ENCODE results near the gene ITPKA.

ITPKA gene

DNA sequence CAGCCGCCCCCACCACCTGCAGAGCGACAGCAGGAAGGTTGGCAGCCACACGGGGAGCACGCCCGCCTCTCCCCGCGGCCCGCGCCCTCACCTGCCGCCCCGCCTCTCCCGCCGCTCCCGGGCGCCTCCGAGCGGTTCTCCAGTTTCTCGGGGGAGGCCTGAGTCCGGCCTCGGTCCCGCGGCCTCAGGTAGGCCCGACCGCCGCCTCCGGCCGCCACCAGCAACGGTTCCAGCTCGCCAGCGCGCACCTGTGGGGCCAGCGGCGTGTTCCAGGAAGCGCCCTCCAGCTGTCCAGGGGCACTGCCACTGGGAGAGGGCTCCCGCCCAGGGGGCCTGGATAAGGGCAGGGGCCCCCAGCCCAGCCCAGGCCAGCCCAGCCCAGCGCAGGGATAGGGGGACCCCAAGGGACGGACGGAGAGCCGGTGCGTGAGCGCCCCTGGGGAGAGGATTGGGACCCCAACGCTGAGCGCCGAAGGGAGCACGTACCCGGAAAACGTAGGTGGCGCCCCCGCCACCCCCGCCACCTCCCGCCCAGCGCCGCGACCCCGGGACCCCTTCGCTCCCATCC lies 17.7 kb downstream of the ITPKA start:
- no peak for DNase-seq (ENCODE audit: low read depth in 2 of 2)

DNA sequence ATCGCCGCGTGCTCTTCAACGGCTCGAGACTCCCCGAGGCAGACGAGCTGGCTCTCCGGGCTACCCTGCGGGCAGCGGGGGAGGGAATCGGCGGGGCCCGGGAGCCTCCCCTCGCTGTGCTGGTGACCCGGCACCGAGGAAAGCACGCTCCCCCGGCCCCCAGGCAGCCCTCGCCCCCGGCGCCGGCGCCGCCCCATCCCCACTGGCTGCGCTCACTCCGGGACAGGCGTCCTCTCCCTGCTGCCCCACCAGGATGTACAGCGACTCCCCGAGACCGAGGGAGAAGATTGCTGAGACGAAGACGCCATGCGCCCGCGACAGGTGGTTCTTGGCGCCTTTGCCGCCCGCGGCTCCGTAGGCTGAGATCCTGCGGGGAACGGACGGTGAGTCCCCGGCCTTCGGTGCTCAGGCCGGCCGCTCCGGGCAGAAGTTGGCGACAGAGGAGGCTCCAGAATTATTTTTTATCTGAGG lies 18.3 kb downstream of the ITPKA start:
- no peak for DNase-seq (ENCODE audit: low read depth in 2 of 2)

DNA sequence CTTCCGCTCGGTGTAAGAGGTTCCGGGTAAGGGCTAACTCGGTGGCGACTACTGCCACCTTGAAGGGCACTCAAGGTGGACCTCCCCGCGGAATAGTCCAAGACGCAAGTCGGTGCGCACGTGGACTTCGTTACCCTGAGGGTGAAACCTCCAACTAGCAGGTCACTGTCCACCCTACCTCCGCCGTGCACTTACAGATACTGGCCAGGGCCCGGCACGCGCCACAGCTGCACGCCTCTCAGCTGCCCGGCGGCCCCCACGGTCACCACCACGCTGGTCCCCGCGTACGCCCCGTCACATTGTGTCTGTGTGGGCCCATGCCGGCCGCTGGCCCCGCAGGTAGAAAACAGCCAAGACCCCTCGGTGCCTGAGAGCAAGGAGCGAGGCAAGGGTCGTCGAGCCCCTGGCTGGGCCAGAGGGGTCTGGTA lies 18.9 kb downstream of the ITPKA start:
- DNase-seq (ENCODE audit: low read depth in 2 of 2), result no peak

DNA sequence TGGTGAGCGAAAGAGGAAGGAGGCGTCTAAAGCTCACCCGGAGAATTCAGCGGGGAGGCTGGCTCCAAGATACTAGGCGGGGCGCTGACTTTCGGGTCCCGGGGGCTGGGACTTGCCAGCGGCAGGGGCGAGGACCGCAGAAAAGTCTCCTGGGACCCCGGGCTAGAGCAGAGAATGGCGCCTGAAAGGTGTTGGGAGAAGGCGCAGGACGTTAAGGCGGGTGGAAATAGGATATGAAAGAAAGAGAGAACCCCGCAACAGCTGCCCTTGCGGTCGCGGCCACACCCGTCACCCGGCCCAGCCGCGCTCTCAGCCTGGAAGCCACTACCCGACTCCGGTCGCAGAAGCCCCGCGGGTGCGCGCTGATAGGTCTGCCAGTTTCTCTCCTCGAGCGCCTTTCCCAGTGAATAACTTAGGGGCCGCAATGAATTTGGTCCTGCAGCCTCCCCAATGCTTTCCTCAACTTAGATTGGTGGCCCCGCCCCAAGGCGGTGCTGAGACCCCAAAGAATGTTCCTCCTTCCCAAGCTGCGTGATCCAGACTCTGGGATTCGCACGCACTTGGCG lies 19.3 kb downstream of the ITPKA start:
- no peak for DNase-seq (ENCODE audit: low read depth in 2 of 2)

DNA sequence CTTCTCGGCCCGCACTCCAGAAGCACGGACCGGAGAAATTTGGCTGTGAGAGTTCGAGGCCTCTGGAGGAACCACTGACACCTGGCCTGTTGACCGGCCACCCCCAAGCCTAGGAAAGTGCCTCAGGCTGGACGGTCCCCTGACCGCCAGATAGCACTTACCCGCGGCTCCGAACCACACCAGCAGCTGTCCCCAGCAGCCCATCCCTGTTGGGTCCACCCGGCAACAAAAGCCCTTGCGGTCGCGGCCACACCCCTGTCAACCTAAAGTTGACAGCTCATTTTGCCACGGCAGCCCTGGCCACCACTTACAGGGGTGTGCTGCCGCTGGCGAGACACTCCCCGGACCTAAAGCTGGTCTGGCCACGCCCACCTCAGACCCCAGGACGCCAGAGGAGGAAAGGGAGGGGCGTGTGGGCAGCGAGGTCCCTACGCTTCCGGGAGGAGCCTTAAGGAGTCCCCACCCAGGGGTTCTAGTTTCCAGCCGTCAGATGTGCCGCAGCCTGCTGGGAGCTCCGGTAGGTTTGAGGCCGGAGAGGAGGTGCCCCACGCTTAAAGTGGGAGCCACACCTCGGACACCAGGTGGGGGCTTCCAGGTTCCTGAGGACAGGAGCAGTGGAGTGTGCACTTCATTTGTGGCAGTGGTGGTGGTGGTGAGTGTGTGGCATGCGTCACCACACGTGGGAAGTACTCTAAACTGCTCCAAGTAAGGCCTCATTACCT lies 20.0 kb downstream of the ITPKA start, which contains the start of gene LTK:
Gene LTK, minus strand, starts transcription at position 322 of the 722 bp plus-strand sequence. Its CDS starts 118 bp downstream, at position 204.
- DNase-seq (ENCODE audit: low read depth in 2 of 2), result no peak

DNA sequence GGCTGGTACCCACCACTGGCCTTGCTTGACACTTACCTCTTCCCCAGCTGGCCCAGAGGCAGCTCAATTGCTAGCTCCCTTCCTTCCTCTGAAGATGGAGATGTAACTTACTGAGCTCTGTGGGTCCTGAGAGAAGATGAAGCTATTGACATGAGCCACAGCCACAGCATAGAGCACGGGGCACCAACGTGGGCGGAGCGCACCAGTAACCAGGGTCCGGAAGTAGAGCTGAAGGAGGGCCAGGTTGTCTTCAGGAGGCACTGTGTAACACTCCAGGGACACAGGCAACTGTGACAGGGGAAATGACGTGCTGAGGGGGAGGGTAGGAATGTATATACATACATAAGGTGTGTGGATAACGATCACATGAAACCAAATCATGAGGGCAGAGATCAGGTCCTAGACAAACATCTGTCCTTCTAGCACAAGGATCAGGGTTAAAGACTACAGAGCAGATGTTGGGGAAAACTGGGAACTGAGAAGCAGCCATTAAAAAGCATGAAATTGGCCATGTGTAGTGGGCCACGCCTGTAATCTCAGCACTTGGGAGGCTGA lies 24.3 kb downstream of the ITPKA start:
- DNase-seq (ENCODE audit: low read depth in 2 of 2), result no peak

DNA sequence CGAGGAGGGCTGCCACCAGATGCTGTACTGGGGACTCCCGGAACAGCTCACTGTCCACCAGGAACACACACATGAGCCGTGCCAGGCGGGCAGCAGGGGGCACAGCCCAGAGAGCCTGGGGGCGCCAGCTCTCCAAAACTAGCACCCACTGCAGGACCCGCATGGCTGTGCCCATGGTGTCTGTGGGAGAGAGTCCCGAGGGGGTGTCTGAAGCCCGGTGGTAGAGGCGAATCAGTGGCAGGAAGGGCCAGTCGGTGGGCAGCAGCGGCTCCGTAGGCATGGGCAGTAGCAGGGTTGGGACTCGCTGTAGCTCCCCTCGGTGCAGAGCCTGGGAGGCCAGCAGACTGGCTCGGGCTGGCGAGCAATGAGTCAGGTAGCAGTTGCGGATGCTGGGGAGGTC lies 27.0 kb downstream of the ITPKA start:
- no peak for DNase-seq (ENCODE audit: low read depth in 2 of 2)

DNA sequence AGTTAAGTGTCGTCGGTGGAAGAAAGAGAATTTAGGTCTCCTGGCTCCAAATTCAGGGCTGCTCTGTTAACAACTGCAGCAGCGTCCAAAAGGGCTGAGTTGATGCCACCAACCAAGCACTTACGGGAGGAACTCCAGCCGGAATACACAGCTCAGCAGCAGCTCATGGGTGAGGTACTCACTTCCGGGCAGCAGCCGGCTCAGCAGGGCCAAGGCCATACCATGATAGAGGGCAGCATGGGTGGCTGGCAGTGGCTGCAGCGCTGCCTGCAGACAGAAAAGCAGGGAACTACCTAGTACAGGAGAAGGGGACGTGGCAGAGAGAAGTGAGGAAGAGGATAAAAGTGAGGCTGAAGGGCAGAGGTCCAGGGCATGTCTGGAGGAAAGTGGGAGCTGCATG lies 27.9 kb downstream of the ITPKA start:
- DNase-seq (ENCODE audit: low read depth in 2 of 2), result no peak

DNA sequence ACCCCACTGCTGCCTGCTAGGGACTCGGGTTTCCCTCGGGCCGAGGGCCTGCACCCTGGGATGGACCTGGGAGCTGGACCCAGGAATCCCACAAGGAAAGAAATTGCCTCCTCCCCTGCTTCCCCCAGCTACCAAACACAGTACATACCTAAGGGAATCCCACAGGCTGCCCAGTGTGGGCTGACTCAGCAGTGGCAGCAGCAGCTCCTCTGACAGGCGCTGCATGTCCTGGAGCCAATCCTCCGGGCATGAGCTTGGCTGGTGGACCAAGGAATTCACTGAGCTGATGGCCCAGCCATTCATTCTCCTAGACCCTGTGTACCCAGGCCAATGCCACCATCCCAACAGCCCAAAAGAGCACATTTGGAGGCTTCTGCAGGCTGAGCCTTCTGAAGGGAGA lies 29.4 kb downstream of the ITPKA start:
- no peak for DNase-seq (ENCODE audit: low read depth in 2 of 2)

DNA sequence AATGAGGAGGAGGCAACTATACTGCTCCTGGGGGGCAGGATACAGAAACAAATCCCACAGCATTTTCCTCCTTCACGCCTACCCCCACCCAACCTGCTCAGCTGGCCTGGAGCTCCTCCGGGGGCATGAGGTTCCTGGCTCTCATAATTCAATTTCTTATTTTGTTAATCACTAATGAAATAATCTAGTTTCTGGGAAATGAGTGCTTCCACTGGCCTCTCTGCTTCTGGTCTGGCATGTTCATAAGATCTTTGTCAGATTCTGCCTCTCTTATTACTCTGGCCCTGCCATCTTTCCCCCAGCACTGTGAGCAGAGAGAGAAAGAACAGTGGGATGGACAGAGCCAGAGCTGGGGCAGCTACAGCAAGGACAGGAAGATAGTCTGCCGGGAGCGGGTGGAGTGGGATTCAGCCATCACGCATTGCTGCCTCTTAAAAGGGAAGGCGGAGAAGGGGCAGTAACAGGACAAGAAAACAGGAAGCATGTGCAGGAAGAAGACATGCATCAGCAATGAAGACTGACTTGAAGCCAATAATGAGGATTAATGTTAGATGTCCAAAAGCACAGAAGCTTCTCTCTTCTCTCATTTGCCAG lies 36.8 kb downstream of the ITPKA start:
- DNase-seq (ENCODE audit: low read depth in 2 of 2), result no peak

DNA sequence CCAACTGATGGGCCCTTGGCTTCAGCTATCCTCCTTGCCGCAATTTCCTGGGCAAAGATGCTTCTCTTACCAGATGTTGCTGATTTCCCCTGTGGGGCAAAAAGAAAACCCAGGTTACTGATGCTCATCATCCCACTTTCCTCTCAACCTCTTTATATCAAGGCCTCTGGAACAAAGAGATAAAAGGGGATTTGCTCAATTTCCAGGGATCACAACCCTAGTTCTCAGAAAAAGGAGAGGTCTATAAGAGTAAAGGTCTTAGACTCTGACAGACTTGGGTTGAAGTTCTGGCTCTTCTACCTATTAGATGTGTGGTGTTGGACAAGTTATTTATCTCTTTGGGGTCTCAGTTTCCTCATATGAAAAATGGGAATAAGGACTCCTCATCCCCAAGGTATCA lies 41.9 kb downstream of the ITPKA start:
- DNase-seq (ENCODE audit: low read depth in 2 of 2), result no peak

DNA sequence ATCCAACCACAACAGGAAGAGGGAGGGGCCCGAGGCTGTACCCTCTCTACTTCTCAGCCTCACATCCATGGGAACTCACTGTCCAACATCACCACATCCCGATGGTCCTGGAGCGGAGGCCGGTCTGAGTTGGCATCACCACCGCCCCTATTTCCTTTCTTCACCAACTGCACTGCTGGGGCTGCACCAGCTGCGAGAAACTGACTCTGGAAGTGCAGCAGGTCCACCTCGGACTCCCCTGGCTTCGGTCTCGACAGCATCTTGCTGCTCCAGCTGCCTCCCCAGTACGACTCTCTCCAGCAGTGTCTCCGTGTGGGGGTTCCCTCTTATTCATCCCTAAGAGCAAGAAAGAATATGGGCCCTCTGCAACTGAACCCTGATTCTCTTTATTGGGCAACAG lies 43.2 kb downstream of the ITPKA start:
- DNase-seq (ENCODE audit: low read depth in 2 of 2), result no peak

DNA sequence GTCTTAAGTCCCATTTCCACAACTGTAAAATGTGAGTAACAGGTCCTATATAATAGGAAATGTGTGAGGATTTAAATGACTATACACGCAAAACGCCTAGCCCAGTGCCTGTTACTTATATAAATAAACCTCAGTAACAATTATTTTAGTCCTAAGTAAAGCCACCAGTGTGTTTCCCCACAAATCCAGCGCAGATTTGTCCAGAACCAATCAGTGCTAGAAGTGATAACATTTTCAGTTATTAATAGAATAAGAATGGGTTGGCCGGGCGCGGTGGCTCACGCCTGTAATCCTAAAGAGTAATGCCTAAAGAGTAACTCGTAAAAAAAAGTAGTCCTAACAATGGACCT lies 49.8 kb downstream of the ITPKA start:
- DNase-seq (ENCODE audit: low read depth in 2 of 2), result no peak

DNA sequence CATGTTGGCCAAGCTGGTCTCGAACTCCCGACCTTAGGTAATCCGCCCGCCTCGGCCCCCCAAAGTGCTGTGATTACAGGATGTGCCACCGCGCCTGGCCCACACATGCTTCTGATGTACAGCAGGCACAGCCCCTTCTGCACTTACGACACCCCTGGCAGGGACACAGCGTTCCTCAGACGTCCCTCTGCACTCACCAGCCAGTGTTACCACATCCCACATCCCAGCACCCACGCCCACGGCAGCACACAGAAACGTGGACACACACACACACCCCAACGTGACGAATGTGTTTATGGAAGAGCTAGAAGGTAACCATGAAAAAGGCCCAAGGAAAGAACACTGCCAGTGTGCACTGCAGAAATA lies 51.0 kb downstream of the ITPKA start:
- no peak for DNase-seq (ENCODE audit: low read depth in 2 of 2)

DNA sequence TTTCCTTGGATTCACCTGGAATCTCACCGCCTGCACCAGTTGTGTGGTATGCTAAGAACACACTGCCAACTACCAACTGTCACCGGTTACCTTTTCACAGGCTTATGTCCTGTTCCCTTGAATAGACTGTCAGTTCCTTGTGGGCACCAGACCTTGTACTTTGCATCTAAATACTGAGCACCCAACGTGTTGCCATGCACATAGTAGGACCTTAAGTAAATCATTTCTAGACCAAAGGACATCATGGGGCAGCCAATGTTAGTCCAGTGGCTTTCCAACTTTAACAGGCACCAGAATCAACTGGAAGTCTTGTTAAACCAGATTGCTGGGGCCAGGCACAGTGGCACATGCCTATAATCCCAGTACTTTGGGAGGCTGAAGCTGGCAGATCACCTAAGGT lies 51.5 kb downstream of the ITPKA start:
- no peak for DNase-seq (ENCODE audit: low read depth in 2 of 2)

DNA sequence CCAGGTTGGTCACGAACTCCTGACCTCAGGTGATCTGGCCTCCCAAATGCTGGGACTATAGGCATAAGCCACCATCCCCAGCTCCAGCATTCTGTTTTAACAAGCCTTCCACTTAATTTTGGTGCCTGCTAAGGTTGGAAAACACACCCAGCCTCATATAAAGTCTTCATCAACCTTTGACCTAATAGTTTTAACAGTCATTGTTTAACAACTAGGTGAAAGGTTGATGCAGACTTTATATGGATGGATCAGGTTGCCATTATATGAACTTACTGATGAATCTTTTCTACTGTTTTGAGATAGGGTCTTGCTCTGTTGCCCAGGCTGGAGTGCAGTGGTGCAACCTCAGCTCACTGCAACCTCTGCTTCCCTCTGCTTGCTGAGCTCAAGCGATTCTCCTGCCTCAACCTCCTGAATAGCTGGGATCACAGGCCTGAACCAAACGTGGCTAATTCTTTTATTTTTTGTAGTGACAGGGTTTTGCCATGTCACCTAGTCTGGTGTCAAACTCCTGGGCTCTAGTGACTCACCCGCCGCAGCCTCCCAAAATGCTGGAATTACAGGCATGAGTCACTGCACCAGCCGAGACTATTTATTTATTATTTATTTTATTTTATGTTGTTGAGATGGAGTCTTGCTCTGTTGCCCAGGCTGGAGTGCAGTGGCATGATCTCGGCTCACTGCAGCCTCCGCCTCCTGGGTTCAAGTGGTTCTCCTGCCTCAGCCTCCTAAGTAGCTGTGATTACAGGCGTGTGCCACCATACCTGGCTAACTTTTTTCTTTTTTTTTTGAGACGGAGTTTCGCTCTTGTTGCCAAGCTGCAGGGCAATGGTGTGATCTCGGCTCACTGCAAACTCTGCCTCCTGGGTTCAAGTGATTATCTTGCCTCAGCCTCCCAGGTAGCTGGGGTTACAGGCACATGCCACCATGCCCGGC lies 53.4 kb downstream of the ITPKA start:
- no peak for DNase-seq (ENCODE audit: low read depth in 2 of 2)

DNA sequence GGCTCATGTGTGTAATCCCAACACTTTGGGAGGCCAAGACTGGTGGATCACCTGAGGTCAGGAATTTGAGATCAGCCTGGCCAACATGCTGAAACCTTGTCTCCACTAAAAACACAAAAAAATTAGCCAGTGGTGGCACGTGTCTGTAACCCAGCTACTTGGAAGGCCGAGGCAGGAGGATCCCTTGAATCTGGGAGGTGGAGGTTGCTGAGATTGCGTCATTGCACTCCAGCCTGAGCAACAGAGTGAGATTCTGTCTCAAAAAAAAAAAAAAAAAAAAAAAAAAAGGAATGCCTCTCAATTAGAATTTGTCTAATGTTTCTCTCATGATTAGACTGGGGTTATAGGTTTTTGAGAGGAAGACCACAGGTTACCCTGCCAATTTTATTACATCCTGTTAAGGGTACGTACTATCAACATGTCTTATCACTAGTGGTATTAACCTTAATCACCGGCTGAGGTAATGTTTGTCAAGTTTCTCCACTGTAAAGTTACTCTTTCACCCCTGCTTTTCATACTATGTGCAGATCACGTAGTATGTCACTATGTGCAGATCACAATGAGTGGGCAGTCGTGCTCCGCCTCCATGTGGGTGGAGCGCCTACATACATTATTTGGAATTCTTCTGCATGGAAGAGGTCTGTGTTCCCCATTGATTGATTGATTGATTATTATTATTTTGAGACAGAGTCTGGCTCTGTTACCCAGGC lies 56.5 kb downstream of the ITPKA start:
- DNase-seq (ENCODE audit: low read depth in 2 of 2), result no peak

Data from activated CD4-positive, alpha-beta T cell treated with anti-CD3 and anti-CD28 coated beads for 24 hours (primary cell).